Measurements from ENCODE around the gene CSNK1G1.
"Not testable (repeated sequence)": the region's sequence is repeated elsewhere in the genome, so short reads cannot be mapped to it uniquely, and the experiment has no call there.

CSNK1G1 gene

DNA sequence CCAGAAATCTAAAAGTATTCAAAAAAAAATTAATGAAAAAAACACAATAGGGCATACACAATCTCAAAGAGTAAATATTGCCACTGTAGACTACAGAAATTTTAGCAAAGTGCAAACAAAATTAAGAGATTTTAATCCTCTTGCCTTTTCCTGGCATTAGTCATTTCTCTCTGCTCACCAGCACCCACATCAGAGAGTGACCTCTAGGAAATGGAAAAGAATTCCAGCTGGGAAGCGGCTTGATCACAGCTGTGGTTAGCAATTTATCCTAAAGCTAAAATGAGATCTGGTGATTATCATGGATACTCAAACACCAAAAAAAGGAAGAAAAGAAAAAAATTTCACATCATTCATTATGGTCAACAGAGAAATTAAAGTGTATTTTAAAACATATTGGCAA, 7.5 kb downstream of the CSNK1G1 start:
- DNase-seq, result no peak

- DNase-seq, result not testable (repeated sequence)
Observed at GRCh38 chr15:64346242-64346641, 9.7 kb downstream of the CSNK1G1 start.

GRCh38 chr15:64344651-64345294, 11.2 kb downstream of the CSNK1G1 start:
- DNase-seq, result peak; percentile 4

GRCh38 chr15:64343841-64344240, 12.1 kb downstream of the CSNK1G1 start:
- DNase-seq, result no peak

GRCh38 chr15:64343222-64343621, 12.8 kb downstream of the CSNK1G1 start:
- no peak for DNase-seq

GRCh38 chr15:64341961-64342360, 14.0 kb downstream of the CSNK1G1 start:
- DNase-seq, result no peak

- no peak for DNase-seq
Observed at GRCh38 chr15:64340355-64340754, 15.6 kb downstream of the CSNK1G1 start.

GRCh38 chr15:64337761-64338160, 18.2 kb downstream of the CSNK1G1 start:
- no peak for DNase-seq

DNA sequence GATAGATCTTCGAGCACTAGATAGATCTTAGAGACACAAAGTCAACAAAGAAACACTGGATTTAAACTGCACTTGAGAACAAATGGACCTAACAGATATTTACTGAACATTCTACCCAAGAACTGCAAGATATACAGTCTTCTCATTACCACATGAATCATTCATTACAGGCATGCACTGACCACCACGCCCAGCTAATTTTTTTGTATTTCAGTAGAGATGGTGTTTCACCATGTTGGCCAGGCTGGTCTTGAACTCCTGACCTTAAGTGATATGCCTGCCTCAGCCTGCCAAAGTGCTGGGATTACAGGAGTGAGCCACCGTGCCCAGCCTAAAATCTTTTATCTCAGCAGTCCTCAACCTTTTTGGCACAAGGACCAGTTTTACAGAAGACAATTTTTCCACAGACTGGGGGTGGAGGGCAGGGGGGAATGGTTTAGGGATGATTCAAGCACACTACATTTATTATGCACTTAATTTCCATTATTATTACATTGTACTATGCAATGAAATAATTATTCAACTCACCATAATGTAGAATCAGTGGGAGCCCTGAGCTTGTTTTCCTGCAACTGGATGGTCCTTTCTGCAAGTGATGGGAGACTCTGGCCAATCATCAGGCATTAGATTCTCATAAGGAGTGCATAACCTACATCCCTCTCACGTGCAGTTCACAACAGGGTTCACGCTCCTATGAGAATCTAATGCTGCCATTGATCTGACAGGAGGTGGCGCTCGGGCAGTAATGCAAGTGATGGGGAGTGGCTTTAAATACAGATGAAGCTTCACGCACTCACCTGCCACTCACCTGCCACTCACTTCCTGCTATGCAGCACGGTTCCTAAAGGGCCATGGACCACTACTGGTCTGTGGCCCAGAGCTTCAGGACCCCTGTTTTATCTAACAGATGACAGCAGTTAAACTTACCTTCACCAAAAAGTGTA, 21.7 kb downstream of the CSNK1G1 start:
- DNase-seq, result no peak

- peak; percentile 5 for DNase-seq
Observed at GRCh38 chr15:64333516-64333915, 22.5 kb downstream of the CSNK1G1 start.

DNA sequence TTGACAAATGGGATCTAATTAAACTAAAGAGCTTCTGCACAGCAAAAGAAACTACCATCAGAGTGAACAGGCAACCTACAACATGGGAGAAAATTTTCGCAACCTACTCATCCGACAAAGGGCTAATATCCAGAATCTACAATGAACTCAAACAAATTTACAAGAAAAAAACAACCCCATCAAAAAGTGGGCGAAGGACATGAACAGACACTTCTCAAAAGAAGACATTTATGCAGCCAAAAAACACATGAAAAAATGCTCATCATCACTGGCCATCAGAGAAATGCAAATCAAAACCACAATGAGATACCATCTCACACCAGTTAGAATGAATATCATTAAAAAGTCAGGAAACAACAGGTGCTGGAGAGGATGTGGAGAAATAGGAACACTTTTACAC, 24.3 kb downstream of the CSNK1G1 start:
- not testable (repeated sequence) for DNase-seq

GRCh38 chr15:64326975-64327374, 29.0 kb downstream of the CSNK1G1 start:
- not testable (repeated sequence) for DNase-seq

GRCh38 chr15:64326458-64326857, 29.5 kb downstream of the CSNK1G1 start:
- DNase-seq, result not testable (repeated sequence)

- peak; percentile 87 for DNase-seq
Observed at GRCh38 chr15:64324165-64324877, 31.7 kb downstream of the CSNK1G1 start.

GRCh38 chr15:64315216-64315615, 40.8 kb downstream of the CSNK1G1 start:
- no peak for DNase-seq

DNA sequence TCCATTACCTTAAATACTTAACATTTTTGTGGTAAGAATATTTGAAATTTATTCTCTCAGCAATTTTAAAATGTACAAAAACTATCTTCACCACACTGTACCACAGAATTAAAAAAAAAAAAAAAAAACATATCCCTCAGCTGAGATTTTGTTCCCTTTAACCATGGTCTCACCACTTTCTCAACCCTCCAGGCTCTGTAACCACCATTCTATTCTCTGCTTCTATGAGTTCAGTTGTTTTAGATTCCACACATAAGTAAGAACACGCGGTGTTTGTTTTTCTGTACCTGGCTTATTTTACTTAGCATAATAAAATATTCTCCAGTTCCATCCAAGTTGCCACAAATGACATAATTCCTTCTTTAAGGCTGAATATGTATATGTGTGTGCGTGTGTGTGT, 41.5 kb downstream of the CSNK1G1 start:
- DNase-seq, result no peak

- DNase-seq, result no peak
Observed at GRCh38 chr15:64311566-64311965, 44.4 kb downstream of the CSNK1G1 start.

GRCh38 chr15:64310036-64310435, 45.9 kb downstream of the CSNK1G1 start:
- no peak for DNase-seq

DNA sequence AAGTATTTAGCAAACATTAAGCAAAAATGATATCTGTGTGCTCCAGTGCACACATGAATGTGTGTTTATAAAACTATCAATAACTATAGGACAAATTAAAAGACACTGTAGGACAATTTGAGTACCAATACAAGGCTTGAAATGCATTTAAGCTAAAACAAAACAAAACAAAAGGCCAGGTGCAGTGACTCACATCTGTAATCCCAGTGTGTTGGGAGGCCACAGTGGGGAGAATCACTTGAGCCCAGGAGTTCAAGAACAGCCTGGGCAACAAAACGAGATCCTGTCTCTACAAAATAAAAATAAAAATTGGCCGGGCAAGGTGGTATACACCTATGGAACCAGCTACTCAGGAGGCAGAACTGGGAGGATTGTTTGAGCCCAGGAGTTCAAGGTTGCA, 50.7 kb downstream of the CSNK1G1 start:
- DNase-seq, result no peak

DNA sequence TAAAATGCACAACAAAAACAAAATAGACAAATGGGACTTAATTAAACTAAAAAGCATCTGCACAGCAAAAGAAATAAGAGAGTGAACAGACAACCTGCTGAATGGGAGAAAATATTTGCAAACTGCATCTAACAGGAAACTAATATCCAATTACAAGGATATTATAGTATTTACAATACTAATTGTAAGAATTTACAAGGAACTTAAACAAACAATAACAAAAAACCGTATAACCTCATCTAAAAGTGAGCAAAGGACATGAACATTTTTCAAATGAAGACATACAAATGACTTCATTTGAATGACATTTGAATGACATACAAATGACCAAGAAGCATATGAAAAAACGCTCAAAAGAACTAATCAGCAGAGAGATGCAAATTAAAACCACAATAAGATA, 66.4 kb downstream of the CSNK1G1 start:
- DNase-seq, result no peak

DNA sequence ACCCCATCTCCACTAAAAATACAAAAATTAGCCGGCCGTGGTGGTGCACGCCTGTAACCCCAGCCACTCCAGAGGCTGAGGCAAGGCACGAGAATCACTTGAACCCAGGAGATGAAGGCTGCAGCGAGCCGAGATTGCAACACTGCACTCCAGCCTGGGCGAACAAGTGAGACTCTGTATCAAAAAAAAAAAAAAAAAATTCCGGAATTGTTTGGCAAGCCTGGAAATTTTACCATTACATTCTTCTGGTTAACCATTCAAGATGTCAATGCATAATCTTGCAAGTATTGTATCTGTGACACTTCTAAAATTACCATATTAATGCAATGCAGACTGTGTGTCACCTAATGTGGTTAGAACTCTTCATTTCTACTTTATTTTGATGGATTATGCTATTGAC, 67.0 kb downstream of the CSNK1G1 start:
- peak; percentile 39 for DNase-seq

- peak; percentile 33 for DNase-seq
Observed at GRCh38 chr15:64288577-64288976, 67.4 kb downstream of the CSNK1G1 start.

- no peak for DNase-seq
Observed at GRCh38 chr15:64287953-64288352, 68.0 kb downstream of the CSNK1G1 start.

GRCh38 chr15:64286473-64286872, 69.5 kb downstream of the CSNK1G1 start:
- DNase-seq, result no peak

All from inflammatory macrophage treated with lipopolysaccharide for 4 hours (primary cell).